Caco-2 (cell line): Measurements from ENCODE around the gene WDR33. TPM values are rescaled to one million over a fixed set of nuclear protein-coding genes. Genes with fewer than 3 reads are reported as not detected.
"Not testable (repeated sequence)": the region's sequence is repeated elsewhere in the genome, so short reads cannot be mapped to it uniquely, and the experiment has no call there.

ENCODE experiments used
- BruUV-seq: library from RNA; stranded (reverse); fragments of 400-500 nt; replicated peaks from 2 replicates; lab custom pipeline; 2021; lab: Mats Ljungman, UMichigan
- CTCF ChIA-PET: fragments of 300-600 bp; sonication (Branson Sonifier 250); formaldehyde crosslinking; loops from one replicate; lab custom pipeline; 2022; ENCODE audit warnings: antibody characterized with exemption; lab: Charles Lee
- POLR2A ChIA-PET: fragments of 300-600 bp; sonication (Branson Sonifier 250); formaldehyde crosslinking; loops from one replicate; lab custom pipeline; 2022; ENCODE audit warnings: antibody characterized with exemption; lab: Charles Lee
- DNase-seq, 2 experiments: peaks; one replicate each; pipeline versions ENCODE4 v3.0.0 to v3.0.0-alpha.2; 2020 to 2022
- H3K27me3 ChIP-seq: replicated peaks from 2 replicates; pipeline ENCODE4 v1.6.0; 2011; ENCODE audit warnings: low read length; ENCODE audit not compliant: control insufficient read depth, insufficient read depth
- H3K36me3 ChIP-seq: 2 replicates; pipeline ENCODE4 v1.5.1; 2011; ENCODE audit warnings: low read length; ENCODE audit not compliant: control insufficient read depth, insufficient read depth
- H3K4me1 ChIP-seq: fragments of 250-450 bp; sonication (Bioruptor Pico); 2 replicates; pipeline ENCODE4 v1.5.1; 2020; ENCODE audit warnings: mild to moderate bottlenecking
- H3K4me3 ChIP-seq: 2 replicates; pipeline ENCODE4 v1.5.1; 2011; ENCODE audit warnings: low read depth, mild to moderate bottlenecking, control low read depth, low read length
- H3K9me3 ChIP-seq: fragments of 250-450 bp; sonication (Bioruptor Pico); 2 replicates; pipeline ENCODE4 v1.5.1; 2020; ENCODE audit warnings: mild to moderate bottlenecking, moderate library complexity
- H3K27ac Mint-ChIP-seq: one replicate; pipeline ENCODE4 v1.8.0; 2022; ENCODE audit warnings: mixed read lengths; ENCODE audit not compliant: unreplicated experiment
- H3K27me3 Mint-ChIP-seq: one replicate; pipeline ENCODE4 v1.8.0; 2022; ENCODE audit warnings: mixed read lengths; ENCODE audit not compliant: insufficient read depth, unreplicated experiment
- H3K36me3 Mint-ChIP-seq: one replicate; pipeline ENCODE4 v1.8.0; 2022; ENCODE audit warnings: mild to moderate bottlenecking, mixed read lengths; ENCODE audit not compliant: insufficient read depth, unreplicated experiment
- H3K4me1 Mint-ChIP-seq: one replicate; pipeline ENCODE4 v1.8.0; 2022; ENCODE audit warnings: low read depth, mixed read lengths; ENCODE audit not compliant: unreplicated experiment
- H3K4me3 Mint-ChIP-seq: one replicate; pipeline ENCODE4 v1.8.0; 2022; ENCODE audit warnings: mild to moderate bottlenecking, moderate library complexity, mixed read lengths; ENCODE audit not compliant: unreplicated experiment
- H3K9me3 Mint-ChIP-seq: one replicate; pipeline ENCODE4 v1.8.0; 2022; ENCODE audit warnings: mixed read lengths; ENCODE audit not compliant: unreplicated experiment
- intact Hi-C: fragments of 100-400 bp; cut with micrococcal nuclease; formaldehyde crosslinking; loops from one replicate; pipeline ENCODE4 v1.10.0; 2022; ENCODE audit not compliant: unreplicated experiment
- total RNA-seq: library from RNA; stranded (reverse); gene quantifications from 2 replicates; pipeline ENCODE4 v1.2.3, GENCODE V29; 2022
- TF ChIP-seq, protein P1 (sequence below), 2 experiments: fragments of 200-600 bp in 1 of 2; IDR thresholded peaks; 1 replicate in 1 of 2; 2 replicates in 1 of 2; pipeline versions ENCODE4 v1.5.1 to v1.8.0; 2011 to 2022; ENCODE audit warnings: antibody characterized with exemption in 1 of 2, control low read depth in 1 of 2, inconsistent platforms in 1 of 2, low read depth in 1 of 2, low read length in 1 of 2, mild to moderate bottlenecking in 1 of 2, moderate library complexity in 1 of 2; ENCODE audit not compliant: insufficient read depth in 1 of 2, severe bottlenecking in 1 of 2, unreplicated experiment in 1 of 2

WDR33 gene
- total RNA-seq, 1 experiment from 2014 or later: 77.5 TPM

DNA sequence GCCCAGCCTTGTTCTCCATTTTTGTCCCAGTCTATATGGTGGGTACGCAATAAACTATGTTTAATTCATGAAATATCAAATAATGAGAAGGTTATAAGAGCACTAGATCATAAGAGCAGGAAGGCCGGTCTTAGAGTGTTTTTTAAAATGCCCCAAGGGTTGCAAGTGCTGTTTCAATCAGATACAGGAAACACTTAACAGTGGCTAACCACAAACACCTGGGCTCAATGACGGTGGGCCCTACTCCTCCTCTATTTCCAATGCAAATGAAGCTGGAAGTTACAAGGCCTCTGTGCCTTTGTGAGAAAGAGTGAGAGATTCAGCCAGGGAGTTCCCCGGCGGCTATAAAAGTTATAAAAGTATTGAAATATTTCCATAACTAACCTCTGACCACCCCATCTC lies 18.9 kb upstream of the WDR33 start:
- no peak for DNase-seq
- Histone ChIP-seq H3K4me1 (no peaks in the 10 kb centered on the region), H3K9me3 (peaks cover 10% of the 10 kb centered on the region), H3K4me3 (no peak overlapping the region), H3K27me3 (no peaks in the 10 kb centered on the region), H3K36me3 (no peaks in the 10 kb centered on the region)
- Mint-ChIP-seq H3K27ac (no peak overlapping the region), H3K4me1 (no peaks in the 10 kb centered on the region), H3K4me3 (no peak overlapping the region), H3K27me3 (no peaks in the 10 kb centered on the region), H3K9me3 (peaks cover 21% of the 10 kb centered on the region), H3K36me3 (no peaks in the 10 kb centered on the region)
- intact Hi-C loops: no loop called here
- ChIA-PET CTCF (no interaction called here), POLR2A (no interaction called here)
- no TSS peak for BruUV-seq
- TF ChIP-seq, protein P1, sequence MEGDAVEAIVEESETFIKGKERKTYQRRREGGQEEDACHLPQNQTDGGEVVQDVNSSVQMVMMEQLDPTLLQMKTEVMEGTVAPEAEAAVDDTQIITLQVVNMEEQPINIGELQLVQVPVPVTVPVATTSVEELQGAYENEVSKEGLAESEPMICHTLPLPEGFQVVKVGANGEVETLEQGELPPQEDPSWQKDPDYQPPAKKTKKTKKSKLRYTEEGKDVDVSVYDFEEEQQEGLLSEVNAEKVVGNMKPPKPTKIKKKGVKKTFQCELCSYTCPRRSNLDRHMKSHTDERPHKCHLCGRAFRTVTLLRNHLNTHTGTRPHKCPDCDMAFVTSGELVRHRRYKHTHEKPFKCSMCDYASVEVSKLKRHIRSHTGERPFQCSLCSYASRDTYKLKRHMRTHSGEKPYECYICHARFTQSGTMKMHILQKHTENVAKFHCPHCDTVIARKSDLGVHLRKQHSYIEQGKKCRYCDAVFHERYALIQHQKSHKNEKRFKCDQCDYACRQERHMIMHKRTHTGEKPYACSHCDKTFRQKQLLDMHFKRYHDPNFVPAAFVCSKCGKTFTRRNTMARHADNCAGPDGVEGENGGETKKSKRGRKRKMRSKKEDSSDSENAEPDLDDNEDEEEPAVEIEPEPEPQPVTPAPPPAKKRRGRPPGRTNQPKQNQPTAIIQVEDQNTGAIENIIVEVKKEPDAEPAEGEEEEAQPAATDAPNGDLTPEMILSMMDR (IDR thresholded peaks at IDR 0.05; ENCODE audit: insufficient read depth in 1 of 2, low read depth in 1 of 2, low read length in 1 of 2, severe bottlenecking in 1 of 2, unreplicated experiment in 1 of 2): no peak

DNA sequence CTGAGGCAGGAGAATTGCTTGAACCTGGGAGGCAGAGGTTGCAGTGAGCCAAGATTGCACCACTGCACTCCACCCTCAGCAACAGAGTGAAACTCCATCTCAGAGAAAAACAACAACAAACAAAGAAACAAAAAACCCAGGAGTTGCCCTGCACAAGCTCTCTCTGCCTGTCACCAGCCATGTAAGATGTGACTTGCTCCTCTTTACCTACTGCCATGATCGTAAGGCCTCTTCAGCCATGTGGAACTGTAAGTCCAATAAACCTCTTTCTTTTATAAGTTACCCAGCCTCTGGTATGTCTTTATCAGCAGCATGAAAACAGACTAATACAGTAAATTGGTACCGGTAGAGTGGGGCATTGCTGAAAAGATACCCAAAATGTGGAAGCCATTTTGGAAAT lies 15.7 kb upstream of the WDR33 start:
- H3K4me3 ChIP-seq, H3K4me1 Mint-ChIP-seq, H3K36me3 ChIP-seq, H3K27me3 Mint-ChIP-seq, H3K27me3 ChIP-seq, H3K4me3 Mint-ChIP-seq, H3K4me1 ChIP-seq, DNase-seq, CTCF ChIA-PET, intact Hi-C loops, H3K27ac Mint-ChIP-seq, BruUV-seq, H3K36me3 Mint-ChIP-seq: not testable (repeated sequence)
- peaks cover 21% of the 10 kb centered on the region for H3K9me3 Mint-ChIP-seq
- POLR2A ChIA-PET: interaction anchor here (0.7 kb wide), 1 partner anchor 132 kb away, joined by 3 read pairs; no protein-coding TSS in a partner anchor
- peaks cover 10% of the 10 kb centered on the region for H3K9me3 ChIP-seq

DNA sequence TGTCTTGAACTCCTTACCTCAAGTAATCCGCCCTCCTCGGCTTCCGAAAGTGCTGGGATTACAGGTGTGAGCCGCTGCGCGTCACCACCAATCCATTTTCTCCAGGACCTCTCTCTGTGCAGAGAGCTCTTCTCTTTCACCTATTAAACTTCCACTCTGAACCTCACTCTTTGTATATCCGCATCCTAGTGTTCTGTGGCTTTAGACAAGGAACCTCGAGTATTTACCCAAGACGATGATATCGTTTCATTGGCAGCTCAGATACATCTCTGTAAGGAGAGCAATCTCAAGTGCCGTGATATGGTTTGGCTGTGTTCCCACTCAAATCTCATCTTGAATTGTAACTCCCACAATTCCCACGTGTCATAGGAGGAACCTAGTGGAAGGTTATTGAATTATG lies 15.1 kb upstream of the WDR33 start:
- Mint-ChIP-seq H3K4me1 (no peaks in the 10 kb centered on the region), H3K9me3 (peaks cover 23% of the 10 kb centered on the region), H3K27me3 (no peaks in the 10 kb centered on the region), H3K4me3 (no peak overlapping the region), H3K36me3 (no peaks in the 10 kb centered on the region), H3K27ac (no peak overlapping the region)
- peaks cover 15% of the 10 kb centered on the region for H3K9me3 ChIP-seq
- ChIA-PET CTCF (no interaction called here), POLR2A (no interaction called here)
- no peak overlapping the region for H3K4me3 ChIP-seq
- BruUV-seq: no TSS peak
- no peaks in the 10 kb centered on the region for H3K27me3 ChIP-seq
- H3K36me3 ChIP-seq: no peaks in the 10 kb centered on the region
- TF ChIP-seq, protein P1 (IDR thresholded peaks at IDR 0.05; ENCODE audit: insufficient read depth in 1 of 2, low read depth in 1 of 2, low read length in 1 of 2, severe bottlenecking in 1 of 2, unreplicated experiment in 1 of 2): no peak
- DNase-seq: no peak
- H3K4me1 ChIP-seq: no peaks in the 10 kb centered on the region
- intact Hi-C loops: no loop called here
